Mononuclear cell (primary cell): ENCODE results near the gene GARIN5B. TPM values are rescaled to one million over a fixed set of nuclear protein-coding genes. Genes with fewer than 3 reads are reported as not detected.
"Not testable (repeated sequence)": the region's sequence is repeated elsewhere in the genome, so short reads cannot be mapped to it uniquely, and the experiment has no call there.

ENCODE experiments used
- H3K27me3 ChIP-seq: 2 replicates; pipeline ENCODE4 v1.6.0; 2011; ENCODE audit warnings: low read length, control low read depth; ENCODE audit not compliant: insufficient read depth
- H3K4me1 ChIP-seq: 2 replicates; pipeline ENCODE4 v1.5.1; 2011; ENCODE audit warnings: mild to moderate bottlenecking, low read length, control low read depth; ENCODE audit not compliant: insufficient read depth
- H3K4me3 ChIP-seq: 2 replicates; pipeline ENCODE4 v1.5.1; 2011; ENCODE audit warnings: mild to moderate bottlenecking, low read length, moderate library complexity
- H3K9me3 ChIP-seq: 2 replicates; pipeline ENCODE4 v1.5.1; 2011; ENCODE audit warnings: low read depth, mild to moderate bottlenecking, control low read depth, low read length
- total RNA-seq: library from RNA; depleted of rRNA; stranded (reverse); fragments of >200 nt; gene quantifications from one replicate; pipeline ENCODE4 v1.2.3, GENCODE V29; 2012

GARIN5B gene
- total RNA-seq: not detected

DNA sequence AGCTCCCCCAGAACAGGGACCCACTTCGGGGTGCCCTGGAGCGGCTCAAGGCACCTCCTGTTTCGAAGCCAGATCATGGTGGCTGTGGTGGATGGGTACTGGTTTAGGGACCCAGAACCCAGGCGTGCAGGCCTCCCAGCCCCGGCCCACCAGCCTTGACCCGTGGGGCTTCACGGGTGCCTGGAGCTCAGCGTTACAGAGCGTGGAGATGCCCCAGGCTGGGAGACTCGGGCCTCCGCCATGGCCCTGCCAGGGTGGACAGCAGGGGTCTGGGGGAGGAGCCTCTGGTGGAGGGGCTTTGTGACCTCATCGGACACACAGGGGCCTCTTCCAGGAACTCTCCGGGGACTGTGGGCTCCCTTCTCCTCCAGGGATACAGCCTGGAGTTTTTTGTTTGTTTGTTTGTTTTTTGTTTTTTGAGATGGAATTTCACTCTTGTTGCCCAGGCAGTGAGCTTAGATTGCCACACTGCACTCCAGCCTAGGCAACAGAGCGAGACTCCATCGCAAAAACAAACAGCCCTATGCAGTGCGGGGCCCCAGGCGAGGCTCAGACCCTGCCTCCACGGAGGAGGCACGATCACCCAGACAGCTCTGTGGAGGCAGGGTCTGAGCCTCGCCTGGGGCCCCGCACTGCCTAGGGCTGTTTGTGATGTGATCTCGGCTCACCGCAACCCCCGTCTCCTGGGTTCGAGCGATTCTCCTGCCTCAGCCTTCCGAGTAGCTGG, at the start of gene GARIN5B:
Gene GARIN5B, minus strand, starts transcription at position 271 of the 727 bp plus-strand sequence. Its CDS starts 194 bp downstream, at position 77.
- Histone ChIP-seq H3K4me3 (no peak within 1 kb of the TSS), H3K9me3 (no peaks in the 10 kb centered on the region), H3K27me3 (no peaks in the 10 kb centered on the region), H3K4me1 (no peaks in the 10 kb centered on the region)

DNA sequence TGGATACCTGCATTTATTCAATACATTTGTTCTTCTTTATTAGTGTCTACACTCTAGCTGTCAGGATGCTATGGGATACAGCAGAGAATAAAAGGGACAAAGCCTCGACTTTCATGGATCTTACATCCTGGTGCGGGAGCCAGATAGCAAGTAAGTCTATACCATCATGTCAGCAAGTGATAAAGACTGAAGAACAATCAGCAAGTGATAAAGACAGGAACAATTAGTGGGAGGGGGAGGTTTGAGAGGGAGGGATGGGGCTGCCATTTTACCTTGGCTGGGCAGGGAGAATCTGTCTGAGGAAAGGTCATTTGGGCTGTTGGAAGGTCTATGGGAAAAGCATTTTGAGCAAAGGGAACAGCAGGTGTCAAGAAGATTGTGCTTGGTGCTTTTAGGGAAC, 47.1 kb upstream of the GARIN5B start:
- H3K27me3 ChIP-seq: no peaks in the 10 kb centered on the region
- peaks cover 25% of the 10 kb centered on the region for H3K4me1 ChIP-seq
- H3K4me3 ChIP-seq: no peak overlapping the region
- no peaks in the 10 kb centered on the region for H3K9me3 ChIP-seq

DNA sequence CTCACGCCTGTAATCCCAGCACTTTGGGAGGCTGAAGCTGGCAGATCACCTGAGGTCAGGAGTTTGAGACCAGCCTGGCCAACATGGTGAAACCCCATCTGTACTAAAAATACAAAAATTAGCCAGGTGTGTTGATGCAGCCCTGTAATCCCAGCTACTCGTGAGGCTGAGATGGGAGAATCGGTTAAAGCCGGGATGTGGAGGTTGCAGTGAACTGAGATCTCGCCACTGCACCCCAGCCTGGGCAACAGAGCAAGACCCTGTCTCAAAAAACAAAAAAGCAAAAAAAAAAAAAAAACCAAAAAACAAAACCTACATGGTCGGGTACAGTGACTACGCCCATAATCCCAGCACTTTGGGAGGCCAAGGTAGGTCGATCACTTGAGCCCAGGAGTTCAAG, 46.1 kb upstream of the GARIN5B start:
- not testable (repeated sequence) for H3K4me3 ChIP-seq, H3K9me3 ChIP-seq, H3K27me3 ChIP-seq
- peaks cover 25% of the 10 kb centered on the region for H3K4me1 ChIP-seq

DNA sequence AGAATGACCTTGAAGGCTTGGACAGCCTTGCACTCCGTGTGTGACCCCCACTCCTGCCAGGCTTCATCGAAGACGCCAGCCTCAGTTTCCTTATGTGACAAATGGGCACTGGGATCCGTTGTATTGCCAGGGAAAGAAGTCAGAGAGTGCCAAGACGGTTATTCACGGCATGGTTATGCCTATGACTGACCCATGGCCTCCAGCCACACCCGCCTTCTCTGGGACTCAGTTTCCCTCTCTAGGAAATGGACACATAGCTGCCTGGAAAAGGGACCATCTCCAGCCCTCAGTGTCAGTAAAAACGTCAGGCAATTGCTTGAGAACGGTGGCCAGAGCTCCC, 45.4 kb upstream of the GARIN5B start:
- H3K9me3 ChIP-seq: no peaks in the 10 kb centered on the region
- no peaks in the 10 kb centered on the region for H3K27me3 ChIP-seq
- peak overlapping the region; percentile 79 for H3K4me3 ChIP-seq
- peaks cover 25% of the 10 kb centered on the region for H3K4me1 ChIP-seq

DNA sequence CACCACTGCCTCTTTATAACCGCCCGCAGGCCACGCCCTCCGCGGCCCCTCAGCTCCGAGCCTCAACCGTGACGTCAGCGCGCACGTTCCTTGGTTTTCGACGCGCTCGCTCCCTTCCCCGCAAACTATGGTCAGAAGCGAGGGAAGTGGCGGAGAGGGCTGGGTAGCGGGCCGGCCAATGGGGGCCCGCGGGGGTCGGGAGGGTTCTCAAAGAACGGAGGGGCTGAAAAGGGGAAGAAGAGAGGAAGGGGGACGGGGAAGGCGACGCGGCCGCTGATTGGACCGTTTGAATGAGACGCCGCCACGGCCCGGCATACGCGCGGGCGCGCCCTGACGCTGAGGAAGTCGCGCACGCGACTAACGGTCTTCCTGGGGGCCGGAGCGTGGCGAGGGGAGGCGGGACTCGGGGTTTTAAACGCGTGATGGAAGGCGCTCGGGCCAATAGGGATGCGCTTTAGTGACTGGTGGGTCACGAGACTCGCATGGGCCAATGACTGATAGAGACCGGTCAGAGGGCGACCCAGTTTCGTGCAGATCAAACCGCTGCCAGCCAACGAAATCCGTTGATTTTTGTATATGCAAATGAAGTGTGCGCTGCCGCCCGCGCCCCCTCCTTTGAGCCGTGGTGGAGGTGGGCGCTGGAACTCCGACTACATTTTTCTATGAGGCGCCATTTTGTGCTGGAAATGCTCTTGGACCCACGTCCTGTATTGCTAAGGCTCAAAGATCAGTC, 44.9 kb upstream of the GARIN5B start:
- Histone ChIP-seq H3K9me3 (no peaks in the 10 kb centered on the region), H3K4me3 (peak overlapping the region; percentile 79)

DNA sequence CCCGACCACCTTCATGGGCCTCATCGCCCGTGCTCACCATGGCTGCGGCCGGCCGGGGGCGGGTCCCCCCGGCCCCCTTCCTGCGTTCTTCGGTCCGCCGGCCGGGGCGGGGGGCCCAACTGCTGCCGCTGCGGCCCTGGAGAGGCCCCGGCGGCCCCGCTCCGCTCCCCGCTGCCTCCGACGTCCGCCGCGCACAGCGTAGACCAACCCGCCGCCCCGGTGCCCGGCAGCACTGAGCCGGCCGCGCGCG, 44.4 kb upstream of the GARIN5B start, which contains the start of gene UBE2S:
Gene UBE2S, minus strand, starts transcription at position 239 of the 250 bp plus-strand sequence. Its CDS starts 199 bp downstream, at position 40.
- not testable (repeated sequence) for H3K9me3 ChIP-seq, H3K27me3 ChIP-seq
- peaks cover 25% of the 10 kb centered on the region for H3K4me1 ChIP-seq
- H3K4me3 ChIP-seq: peak within 1 kb of the TSS; percentile 79

More for the DNA sequence above, 44.9 kb upstream of the GARIN5B start:
- Histone ChIP-seq H3K4me1 (peaks cover 25% of the 10 kb centered on the region), H3K27me3 (no peaks in the 10 kb centered on the region)

DNA sequence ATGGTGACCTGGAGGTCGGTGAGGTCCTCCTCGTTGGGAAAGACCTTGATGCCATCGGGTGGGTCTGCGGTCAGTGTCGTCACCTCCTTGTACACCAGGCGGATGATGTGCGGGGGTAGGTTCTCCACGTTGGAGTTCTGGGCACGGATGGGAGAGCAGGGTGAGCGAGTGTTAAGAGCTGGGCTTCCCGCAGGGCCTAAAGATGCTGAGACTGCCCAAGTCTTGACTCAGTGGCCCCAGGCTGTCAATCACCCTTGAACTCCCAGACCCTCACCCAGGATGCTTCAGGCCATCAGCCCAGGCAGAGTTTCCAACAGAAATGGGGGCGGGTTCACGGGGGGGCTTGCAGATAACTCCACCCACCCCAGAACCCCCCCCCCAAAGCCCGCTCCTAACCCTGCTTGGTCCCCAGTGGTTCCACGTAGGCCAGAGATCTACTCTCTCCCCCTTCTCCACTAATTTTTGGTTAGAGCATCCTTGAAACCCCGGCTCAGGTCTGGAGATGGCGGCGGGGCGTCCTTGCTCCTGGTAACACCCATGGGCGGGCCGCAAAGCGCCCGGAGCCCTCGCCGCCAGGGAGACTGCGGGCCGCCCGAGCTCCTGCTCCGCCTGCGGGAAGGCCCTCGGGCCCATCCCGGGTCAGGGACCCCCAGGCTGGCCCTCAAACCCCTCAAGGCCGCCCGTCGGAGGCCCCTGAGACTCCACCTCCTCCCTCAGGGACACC, 43.9 kb upstream of the GARIN5B start:
- no peaks in the 10 kb centered on the region for H3K9me3 ChIP-seq
- H3K27me3 ChIP-seq: no peaks in the 10 kb centered on the region
- H3K4me1 ChIP-seq: peaks cover 25% of the 10 kb centered on the region
- peak overlapping the region; percentile 79 for H3K4me3 ChIP-seq

DNA sequence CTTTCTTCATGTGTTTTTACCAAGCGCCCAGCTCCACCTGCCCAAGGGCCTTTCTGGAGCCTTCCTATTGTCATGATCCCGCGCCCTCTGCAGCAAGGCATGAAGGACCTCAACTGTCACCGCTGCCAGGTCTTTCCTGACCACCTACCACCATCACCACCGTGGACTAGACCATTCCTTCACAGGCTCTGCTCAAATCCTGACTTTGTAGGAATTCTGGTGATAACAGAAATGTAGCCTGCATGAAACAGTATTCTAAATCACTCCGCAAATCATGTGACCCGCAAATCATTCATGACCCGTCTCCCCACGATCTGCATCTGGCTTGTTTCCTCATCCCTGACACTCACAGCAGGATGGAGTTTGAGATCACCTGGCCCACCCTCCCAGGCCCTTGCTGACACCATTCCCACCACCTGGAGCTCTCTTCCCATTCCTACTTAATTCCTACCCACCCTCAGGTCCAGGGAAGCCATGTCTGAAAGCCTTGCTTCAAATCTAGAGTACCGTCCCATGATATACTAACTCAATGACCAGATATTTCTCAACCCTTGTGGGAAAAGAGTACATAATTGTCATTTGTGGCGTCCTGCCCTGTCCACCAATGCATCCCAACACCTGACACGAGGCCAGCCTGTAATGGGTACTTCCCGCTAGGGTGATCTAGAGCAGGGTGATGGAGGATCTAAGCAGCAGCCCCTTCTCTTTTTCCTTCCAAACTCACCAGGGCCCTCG, 43.2 kb upstream of the GARIN5B start:
- Histone ChIP-seq H3K27me3 (no peaks in the 10 kb centered on the region), H3K4me3 (peak overlapping the region; percentile 79), H3K9me3 (no peaks in the 10 kb centered on the region), H3K4me1 (peaks cover 25% of the 10 kb centered on the region)

DNA sequence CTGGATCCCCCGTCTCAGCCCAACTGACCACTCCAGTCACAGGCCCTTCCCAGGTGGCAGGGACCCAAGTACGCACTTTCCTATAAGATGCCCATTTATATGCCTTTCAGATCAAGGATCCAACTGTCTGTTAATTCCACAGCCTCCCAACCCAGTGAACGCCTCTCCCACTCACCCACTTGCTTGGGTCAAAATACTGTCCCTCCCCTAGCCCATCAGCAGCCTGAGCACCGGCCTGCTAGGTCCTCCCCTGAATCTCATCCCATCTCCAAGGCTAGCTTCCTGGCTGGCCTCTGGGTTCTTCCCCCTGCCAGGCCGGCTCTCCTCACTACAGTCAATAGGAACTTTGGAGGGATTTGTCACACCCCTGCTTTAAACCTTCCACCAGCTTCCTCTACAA, 42.6 kb upstream of the GARIN5B start:
- no peaks in the 10 kb centered on the region for H3K27me3 ChIP-seq
- peaks cover 25% of the 10 kb centered on the region for H3K4me1 ChIP-seq
- no peak overlapping the region for H3K4me3 ChIP-seq
- H3K9me3 ChIP-seq: no peaks in the 10 kb centered on the region

DNA sequence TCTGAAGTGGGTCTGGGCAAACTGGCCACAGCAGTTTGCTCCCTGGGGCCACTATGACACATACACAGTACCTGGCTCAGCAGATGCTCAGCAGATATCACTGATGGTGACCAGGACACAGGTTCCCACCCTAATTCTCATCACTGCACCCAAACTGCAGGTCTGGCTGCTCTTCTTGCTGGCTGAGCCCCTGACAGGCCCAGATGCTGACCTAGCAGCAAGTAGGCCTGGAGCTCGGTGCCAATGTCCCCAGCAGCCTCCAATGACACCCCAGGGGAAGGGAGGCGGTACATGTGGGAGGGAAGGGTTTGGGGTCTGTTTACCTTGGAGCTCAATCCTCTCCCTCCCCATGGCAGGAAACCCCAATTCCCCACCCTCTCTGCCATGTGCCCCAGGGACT, 39.4 kb upstream of the GARIN5B start:
- H3K4me3 ChIP-seq: no peak overlapping the region
- no peaks in the 10 kb centered on the region for H3K27me3 ChIP-seq
- H3K9me3 ChIP-seq: no peaks in the 10 kb centered on the region
- H3K4me1 ChIP-seq: peaks cover 42% of the 10 kb centered on the region

DNA sequence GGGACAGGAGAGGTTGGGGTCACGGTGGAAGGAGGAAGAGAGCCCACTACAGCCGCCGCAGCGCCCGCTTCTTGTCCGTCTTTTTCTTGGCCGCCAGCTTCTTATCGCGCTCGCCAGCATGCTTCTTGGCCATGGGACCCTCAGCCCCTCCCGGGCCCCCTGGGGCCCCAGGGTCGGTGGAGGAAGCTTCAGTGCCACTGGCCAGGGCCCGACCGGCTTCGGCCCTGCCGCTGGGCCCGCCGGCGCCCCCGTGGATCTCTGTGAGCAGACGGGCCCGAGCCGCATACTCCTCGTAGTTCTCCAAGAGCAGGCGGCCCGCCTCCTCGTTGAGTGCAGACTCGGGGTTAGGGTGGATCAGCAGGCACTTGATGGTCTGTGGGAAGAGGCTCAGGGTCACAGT, 38.3 kb upstream of the GARIN5B start:
- H3K9me3 ChIP-seq, H3K27me3 ChIP-seq, H3K4me3 ChIP-seq: not testable (repeated sequence)
- peaks cover 35% of the 10 kb centered on the region for H3K4me1 ChIP-seq

DNA sequence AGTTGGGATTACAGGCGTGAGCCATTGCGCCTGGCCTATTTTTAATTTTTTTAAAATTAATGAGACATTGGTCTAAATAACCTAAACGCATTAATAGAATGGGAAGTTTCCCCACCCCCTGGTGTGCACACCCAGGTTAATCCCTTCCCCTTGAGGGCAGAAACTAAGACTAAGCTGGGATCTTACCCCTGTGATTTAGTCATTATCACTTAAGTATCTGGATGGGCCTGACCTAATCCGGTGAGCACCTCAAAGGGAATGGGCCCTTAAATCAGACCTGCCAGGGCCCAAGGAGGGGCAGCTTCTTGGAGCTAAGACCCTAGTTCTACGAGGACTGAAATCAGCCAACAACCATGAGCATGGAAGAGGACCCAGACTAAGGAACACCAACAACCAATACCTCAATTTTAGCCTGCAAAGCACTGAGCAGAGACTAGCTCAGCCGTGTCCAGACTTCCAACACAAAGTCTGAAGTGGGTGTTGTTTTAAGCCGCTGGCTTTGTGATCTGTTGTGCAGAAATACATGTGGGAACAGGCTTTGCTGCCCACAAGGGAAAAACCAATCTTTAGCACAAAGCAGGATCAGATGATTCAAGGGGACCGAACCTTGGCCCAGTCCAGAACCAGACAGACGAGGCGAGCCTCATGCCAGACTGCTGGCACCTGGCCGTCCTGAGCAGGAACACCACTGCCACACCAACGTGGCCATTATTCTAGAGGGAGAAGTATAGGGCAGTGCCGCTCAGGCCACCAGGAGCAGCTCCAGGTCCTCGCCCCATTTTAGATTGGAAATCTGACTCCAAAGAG, 37.4 kb upstream of the GARIN5B start:
- peaks cover 26% of the 10 kb centered on the region for H3K4me1 ChIP-seq
- no peaks in the 10 kb centered on the region for H3K9me3 ChIP-seq
- no peaks in the 10 kb centered on the region for H3K27me3 ChIP-seq
- no peak overlapping the region for H3K4me3 ChIP-seq

DNA sequence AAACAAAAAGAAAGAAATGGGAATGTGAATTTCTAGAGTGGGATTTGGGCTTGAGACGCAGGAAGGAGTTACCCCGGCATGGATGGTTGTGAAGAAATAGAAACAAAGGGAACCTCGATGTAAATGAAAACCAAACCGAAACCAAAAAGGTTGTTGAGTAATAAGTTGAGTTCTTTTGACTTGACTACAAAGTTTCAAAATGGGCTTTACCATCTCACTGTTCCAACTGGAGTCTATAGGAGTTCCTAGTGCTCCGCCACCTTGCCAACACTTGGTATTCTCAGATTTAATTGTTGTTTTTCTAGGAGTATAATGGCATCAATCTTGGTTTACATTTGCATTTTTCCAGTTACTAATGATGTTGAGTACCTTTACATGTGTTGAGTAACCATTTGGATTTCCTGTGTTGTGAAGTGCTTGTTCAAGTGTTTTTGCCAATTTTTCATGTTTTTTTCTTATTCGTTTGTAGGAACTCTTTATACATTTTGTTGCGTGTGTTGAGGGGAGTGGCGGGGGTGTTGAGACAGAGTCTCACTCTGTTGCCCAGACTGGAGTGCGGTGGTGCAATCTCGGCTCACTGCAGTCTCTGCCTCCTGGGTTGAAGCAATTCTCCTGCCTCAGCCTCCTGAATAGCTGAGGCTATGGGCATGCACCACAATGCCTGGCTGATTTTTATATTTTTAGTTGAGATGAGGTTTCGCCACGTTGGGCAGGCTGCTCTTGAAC, 35.3 kb upstream of the GARIN5B start:
- H3K4me3 ChIP-seq: no peak overlapping the region
- peaks cover 23% of the 10 kb centered on the region for H3K4me1 ChIP-seq
- no peaks in the 10 kb centered on the region for H3K9me3 ChIP-seq
- H3K27me3 ChIP-seq: no peaks in the 10 kb centered on the region
